ENCODE data around the gene DNAH6.
"Not testable (repeated sequence)": the region's sequence is repeated elsewhere in the genome, so short reads cannot be mapped to it uniquely, and the experiment has no call there.

DNAH6 gene

DNA sequence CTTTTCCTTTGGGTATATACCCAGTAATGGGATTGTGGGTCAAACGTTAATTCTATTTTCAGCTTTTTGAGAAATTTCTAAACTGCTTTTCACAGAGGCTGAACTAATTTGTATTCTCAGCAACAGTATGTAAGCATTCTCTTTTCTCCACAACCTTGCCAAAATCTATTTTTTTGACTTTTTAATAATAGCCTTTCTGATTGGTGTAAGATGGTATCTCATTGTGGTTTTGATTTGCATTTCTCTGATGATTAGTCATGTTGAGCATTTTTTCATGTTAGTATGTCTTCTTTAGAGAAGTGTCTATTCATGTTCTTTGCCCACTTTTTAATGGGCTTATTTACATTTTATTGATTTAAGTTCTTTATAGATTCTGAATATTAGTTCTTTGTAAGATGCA, 219.1 kb downstream of the DNAH6 start:
- no peak for DNase-seq (ENCODE audit: low read depth in 4 of 4, low spot score in 1 of 4)

DNA sequence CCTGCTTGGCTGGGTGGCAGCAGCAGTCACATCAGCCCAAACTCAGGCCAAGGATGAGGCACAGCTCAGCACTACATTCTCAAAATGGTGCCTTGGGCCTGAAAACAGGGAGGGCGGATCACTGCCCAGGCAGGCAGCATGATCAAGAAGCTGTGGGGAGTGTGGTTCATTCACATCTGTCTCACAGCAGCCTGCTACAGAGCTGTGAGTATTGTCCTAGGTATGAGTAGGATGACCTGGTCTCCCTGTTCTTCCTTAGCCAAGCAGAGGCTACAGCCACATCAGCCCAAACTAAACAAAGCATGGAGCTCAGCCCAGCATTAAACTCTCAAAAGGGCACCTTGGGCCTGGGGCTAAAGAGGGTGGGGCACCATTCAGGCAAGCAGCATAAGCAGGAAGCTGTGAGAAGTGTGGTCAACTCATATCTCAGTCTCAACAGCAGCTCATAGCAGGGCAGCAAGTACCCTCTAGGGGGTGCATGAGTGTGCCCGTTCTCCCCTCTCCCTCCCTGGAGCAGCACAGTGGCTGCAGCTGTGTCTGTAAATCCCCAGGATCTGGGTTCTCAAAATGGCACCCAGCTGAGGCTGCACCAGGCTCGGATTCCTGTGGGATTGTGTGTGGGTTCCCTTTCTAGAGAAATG, 225.0 kb downstream of the DNAH6 start:
- peak in 2 of 4 experiments; percentile 8 to 19 for DNase-seq (ENCODE audit: low read depth in 4 of 4, low spot score in 1 of 4)

DNA sequence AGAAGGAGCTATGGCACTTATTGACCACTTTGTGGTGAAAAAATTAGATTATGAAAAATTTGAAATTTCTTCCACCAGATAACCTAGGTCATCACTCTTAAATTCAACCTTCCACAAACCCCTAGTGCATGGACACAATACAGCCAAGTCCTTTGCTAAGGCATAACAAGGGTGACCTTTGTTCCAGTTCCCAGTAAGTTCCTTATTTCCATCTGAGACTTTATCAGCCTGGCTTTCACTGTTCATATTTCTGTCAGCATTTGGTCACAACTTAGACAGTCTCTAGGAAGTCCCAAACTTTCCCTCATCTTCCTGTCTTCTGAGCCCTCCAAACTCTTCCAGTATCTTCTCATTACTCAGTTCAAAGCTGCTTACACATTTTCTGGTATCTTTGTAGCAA, 232.0 kb downstream of the DNAH6 start:
- no peak for DNase-seq (ENCODE audit: low read depth in 4 of 4, low spot score in 1 of 4)

DNA sequence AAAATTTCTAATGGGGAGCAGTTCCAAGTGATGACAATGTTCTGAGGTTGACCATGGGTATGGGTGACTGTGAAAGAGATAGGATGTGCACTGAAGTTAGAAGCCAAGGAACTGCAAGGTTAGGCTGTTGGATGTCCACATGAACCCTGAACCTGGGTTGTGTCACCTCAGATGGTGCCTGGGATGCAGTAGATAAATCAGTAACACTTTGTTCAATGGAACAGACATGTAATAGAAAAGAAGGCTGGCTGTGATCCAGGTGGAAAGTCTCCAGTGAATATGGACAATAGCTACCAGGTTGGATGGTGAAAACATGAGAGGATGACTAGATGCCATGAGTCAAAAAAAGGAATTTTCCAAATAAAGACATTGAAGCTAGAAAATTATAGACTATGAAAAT, 233.1 kb downstream of the DNAH6 start:
- DNase-seq (ENCODE audit: low read depth in 4 of 4, low spot score in 1 of 4): no peak

DNA sequence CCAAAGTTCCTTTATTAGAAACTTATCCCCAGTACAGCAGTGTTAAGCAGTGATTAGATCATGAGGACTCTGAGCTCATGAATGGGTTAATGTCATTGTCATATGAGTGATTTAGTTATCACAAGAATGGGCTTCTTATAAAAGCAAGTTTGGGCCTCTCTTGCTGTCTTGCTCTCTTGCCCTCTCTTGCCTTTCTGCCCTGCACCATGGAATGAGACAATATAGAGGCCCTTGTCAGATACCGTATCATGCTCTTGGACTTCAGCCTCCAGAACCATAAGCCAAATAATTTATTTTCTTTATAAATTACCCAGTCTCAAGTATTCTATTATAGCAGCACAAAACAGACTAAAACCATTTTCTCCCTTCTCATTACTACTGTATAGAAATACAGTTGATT, 238.8 kb downstream of the DNAH6 start:
- DNase-seq (ENCODE audit: low read depth in 4 of 4, low spot score in 1 of 4): no peak

DNA sequence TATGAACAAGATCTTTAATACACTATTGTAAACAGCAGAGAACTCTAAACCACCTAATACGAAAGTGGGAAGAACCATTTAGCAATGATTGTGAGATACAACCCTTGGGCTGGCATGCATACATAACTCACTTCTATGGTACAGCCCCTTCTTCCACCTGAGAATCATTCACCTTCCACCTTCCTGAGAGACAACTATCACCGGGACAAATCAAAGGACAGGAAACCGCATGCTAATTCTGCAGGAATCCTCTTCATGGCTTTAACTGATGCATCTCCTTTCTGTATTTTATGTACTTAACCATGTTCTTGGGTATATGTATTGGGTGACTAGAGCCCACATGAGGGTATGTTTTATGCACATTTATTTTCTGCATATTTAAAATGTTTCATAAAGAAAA, 241.3 kb downstream of the DNAH6 start:
- DNase-seq (ENCODE audit: low read depth in 4 of 4, low spot score in 1 of 4): no peak

DNA sequence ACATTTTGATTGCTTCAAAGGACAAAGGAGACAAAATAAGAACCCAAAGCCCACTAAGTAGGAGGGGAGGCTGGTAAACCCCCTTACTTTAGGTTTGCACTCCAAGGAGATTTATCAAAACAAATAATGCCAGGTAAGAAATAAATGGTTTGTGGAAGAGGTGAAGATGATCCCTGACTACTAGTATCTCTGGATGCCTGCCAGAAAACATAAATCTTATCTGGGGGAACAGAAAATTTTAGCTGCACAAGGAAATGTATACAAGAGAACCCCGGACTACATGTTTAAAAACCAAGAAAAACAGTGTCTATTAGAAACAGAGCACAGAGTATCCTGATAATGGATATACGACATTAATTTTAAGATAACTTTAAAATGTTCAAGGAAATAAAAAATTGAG, 250.5 kb downstream of the DNAH6 start:
- no peak for DNase-seq (ENCODE audit: low read depth in 4 of 4, low spot score in 1 of 4)

DNA sequence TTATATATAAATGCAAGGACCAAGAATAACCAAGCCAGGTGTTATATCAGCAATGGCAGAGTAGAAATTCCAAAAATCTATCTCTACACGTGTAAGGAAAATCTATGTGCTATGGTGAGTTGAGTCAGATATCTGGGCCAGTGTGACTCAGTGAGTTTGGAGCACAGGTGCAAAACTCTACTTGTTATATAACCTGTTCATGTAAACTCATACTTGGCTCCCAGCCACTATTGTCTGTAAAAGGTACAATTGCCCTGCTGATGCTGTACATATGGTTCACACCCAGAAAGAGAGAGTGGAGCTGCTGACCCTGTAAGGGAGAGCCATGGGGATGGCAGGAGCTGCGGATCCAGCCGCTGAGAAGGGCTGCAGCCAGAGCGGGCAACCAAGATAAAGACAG, 252.5 kb downstream of the DNAH6 start:
- DNase-seq (ENCODE audit: low read depth in 4 of 4, low spot score in 1 of 4): no peak

DNA sequence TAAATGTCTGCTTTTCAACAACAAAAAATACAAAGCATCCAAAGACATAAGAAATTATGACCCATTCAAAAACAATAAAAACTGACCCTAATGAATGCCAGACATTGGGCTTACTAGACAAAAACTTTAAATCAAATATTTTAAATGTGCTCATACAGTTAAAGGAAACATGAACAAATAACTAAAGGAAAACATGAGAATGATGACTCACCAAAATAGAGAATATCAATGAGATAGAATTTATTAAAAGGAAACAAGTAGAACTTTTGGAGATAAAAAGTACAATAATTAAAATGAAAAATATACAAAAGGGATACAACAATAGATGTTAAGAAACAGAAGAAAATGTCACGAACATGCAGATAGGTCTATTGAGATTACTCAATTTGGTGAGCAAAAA, 254.0 kb downstream of the DNAH6 start:
- no peak for DNase-seq (ENCODE audit: low read depth in 4 of 4, low spot score in 1 of 4)

DNA sequence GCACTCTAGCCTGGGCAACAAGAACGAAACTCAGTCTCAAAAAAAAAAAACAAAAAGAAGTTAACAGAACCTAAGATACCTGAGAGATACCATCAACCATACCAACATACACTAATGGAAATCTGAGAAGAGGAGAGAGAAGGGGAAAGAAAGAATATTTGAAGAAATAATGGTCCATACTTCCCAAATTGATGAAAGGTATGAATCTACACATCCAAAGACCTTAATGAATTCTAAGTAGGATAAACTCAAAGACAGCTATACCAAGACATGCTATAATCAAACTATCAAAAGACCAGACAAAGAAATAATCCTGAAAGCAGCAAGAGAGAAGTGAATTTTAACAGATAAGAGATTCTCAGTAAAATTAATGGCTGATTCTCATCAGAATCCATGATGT, 255.0 kb downstream of the DNAH6 start:
- no peak for DNase-seq (ENCODE audit: low read depth in 4 of 4, low spot score in 1 of 4)

DNA sequence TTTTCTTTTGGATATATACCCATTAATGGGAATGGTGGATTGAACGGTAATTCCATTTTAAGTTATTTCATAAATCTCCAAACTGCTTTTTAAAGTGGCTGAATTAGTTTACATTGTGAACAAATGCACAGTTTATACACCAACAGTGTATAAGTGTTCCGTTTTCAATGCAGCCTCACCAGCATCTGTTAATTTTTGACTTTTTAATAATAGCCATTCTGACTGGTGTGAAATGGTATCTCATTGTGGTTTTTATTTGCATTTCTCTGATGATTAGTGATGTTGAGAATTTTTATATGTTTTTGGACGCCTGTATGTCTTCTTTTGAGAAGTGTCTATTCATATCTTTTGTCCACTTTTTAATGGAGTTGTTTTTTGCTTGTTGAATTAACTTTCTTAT, 257.3 kb downstream of the DNAH6 start:
- DNase-seq (ENCODE audit: low read depth in 4 of 4, low spot score in 1 of 4): not testable (repeated sequence)

DNA sequence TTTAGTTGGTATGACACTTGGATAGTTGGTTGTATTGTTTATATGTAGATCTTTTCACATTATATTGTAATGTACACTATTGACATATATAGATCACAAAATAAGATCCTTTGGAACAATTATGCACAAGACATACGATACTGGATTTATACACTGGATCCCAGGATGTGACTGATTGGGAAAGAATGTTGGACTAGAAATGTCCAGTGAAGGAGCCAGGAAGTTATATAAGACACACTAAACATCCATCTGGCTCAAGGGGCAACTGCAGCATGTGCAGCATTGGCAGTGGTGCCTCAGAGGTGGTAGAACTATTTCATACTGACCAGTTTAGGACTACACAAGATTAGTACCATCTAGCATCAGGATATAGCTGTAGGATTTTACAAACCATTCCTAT, 259.7 kb downstream of the DNAH6 start:
- DNase-seq (ENCODE audit: low read depth in 4 of 4, low spot score in 1 of 4): no peak

DNA sequence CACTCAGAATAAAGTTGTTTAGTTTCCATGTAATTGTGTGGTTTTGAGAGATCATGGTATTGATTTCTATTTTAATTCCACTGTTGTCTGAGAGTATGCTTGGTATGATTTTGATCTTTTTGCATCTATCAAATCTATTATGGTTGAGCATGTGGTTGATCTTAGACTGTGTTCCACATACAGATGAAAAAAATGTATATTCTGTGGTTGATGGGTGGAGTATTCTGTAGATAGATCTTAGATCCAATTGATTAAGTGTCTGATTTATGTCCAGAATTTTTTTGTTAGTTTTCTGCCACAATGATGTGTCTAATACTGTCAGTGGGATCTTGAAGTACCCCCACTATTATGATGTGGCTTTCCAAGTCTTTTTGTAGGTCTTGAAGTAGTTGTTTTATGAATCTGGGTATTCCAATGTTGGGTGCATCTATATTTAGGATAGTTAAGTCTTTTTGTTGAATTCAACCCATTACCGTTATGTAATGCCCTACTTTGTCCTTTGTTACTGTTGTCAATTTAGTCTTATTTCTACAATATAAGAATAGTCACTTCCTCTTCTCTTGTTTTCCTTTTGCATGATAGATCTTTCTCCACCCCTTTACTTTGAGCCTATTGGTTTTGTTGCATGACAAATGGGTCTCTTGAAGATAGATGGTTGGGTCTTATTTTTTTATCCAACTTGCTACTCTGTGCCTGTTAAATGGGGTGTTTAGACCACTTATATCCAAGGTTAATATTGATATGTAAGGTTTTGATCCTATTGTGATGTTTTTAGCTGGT, 262.8 kb downstream of the DNAH6 start:
- no peak for DNase-seq (ENCODE audit: low read depth in 4 of 4, low spot score in 1 of 4)

DNA sequence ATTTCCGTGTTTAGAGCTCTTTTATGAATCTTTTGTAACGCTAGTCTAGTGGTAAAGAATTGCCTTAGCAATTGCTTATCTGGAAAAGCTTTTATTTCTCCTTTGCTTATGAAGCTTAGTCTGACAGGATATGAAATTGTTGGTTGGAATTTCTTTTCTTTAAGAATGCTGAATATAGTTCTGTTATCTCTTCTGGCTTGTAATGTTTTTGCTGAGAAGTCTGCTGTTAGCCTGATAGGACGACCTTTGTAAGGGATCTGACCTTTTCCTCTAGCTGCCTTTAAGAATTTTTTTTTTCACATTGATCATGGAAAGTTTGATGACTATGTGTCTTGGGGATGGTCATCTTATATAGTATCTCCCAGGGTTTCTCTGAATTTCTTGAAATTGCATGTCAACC, 263.5 kb downstream of the DNAH6 start:
- no peak for DNase-seq (ENCODE audit: low read depth in 4 of 4, low spot score in 1 of 4)

DNA sequence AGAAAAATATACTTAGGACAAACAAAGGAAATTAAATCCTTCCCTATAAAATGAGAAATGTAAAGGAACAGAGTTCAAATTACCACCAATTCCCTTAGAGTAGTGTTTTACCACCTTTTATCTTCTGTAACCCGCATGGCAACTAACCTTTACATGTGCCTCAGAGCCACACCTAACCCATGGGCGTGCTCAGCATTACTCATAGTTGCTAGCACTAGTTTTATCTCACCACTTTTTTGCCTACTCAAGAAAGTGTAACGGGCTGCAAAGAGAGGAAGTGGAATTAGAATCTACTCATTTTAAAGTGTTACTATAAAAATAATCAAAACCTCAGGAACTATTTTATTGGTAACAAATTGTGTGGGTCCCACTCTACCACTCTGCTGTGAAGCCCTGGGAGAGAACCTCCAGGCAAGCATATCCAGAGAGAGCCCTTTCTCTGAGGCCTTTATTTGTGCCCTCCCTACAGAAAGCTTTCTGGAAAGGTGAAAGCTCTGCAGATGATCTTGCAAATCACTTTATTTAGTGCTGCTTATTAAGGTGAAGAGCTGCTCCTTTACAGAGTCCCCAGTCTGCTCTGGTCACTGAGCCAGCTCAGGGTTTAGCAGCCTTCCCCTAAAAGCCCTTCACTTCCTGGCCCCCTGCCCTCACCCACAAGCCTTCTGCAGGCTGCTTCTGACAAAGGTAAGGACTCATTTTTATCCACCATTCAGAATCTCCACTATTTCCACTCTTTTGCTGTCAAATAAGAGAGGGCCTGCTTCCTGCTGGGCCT, 265.8 kb downstream of the DNAH6 start:
- DNase-seq (ENCODE audit: low read depth in 4 of 4, low spot score in 1 of 4): peak in 2 of 4 experiments; percentile 28 to 33

DNA sequence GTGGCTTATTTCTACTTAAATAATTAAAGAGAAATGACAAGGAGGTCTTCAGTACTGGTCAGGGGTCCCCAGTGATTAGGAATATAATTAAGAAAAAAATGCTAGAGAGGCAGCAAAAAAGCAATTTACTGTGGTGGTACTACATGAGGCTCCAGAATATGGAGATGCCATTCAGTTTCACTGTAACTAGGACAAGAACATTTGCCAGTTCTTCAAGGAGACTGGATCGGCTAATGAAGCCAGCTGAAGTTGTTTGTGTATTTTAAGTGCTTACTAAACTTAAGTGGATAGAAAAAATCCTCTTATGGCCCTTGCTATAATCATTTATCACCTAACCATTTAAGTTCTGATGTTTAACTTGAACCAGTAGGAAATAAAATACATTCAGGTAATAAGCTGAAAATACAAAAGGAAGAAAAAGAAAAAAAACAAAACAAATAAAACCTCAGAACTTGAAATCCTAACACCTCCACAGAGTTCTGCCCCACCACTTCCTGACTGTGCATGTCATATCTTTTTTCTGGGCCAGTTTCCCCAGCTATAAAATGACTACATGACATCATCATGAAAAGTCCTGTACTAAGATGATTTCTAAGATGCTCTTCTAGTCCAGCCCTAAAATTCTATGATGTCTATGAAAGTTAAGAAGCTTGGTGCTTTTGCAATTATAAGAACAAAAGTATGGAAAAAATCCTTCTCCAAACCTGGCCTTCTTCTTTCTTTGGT, 266.6 kb downstream of the DNAH6 start:
- DNase-seq (ENCODE audit: low read depth in 4 of 4, low spot score in 1 of 4): no peak

DNA sequence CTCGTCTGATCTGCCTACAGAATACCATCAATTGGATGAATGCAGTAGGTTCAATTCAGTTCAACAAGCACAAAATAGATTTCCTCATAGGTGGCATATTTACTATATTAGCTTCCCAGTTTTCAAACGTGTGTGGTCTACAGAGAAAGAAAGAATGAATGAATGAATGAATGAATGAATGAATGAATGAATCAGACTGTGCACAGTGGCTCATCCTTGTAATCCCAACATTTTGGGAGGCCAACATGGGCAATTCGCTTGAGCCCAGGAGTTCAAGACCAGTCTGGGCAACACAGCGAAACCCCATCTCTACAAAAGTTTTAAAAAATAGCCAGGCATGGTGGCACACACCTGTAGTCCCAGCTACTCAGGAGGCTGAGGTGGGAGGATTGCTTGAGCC, 269.7 kb downstream of the DNAH6 start:
- no peak for DNase-seq (ENCODE audit: low read depth in 4 of 4, low spot score in 1 of 4)

DNA sequence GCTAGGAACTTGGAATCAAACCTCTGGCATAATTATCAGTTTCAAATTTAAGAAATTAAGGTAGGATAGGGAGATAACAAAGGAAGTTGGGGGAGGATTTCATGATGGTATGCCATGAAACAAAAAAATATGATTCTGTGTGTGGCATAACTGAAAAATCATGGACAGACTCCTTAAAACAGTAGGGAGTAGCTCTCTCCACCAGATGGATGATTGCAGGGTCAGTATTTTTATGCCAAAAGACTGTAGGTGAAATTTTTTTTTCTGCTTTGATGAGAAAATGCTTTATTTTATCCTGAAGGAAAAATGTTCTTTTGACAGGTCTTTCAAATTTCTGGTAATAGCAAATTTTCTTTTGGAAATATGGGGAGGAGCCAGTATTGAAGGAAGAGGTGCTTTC, 270.3 kb downstream of the DNAH6 start:
- no peak for DNase-seq (ENCODE audit: low read depth in 4 of 4, low spot score in 1 of 4)

DNA sequence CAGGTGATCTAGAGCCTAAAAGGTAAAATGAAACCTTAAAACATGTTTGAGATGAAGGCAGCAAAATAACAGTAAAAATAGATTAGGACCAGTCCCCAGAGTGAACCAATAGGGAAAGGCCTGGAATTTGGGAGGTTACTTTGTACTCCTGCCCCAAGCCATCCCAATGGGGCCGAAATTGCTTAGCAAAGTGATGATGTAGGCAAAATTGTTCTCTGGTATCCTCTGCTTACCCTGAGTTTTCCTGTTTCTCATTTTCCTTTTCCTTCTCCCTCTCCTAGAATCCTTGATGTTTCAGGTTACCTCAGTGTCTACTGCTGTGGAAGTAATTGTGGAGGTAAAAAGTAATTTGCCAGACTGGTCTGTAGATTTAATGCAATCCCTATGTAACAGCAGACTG, 271.7 kb downstream of the DNAH6 start:
- DNase-seq (ENCODE audit: low read depth in 4 of 4, low spot score in 1 of 4): no peak

DNA sequence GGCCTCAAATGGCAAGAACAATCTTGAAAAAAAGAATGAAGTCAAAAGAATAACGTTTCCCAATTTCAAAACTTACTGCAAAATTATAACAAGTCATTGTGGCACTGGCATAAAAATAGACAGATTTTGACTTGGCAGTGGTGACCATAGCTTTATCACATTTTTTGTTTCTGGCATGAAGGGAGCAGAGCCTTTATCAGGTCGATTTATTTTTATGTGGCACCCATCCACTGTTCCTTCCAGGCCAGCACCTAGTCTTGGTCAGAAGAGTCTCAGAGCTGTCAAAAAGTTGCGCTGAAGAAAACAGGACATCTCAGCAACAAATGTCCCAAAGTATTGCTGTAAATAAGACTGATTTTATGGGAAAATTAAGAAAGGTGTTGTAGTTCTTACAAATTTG, 272.2 kb downstream of the DNAH6 start:
- DNase-seq (ENCODE audit: low read depth in 4 of 4, low spot score in 1 of 4): no peak

DNA sequence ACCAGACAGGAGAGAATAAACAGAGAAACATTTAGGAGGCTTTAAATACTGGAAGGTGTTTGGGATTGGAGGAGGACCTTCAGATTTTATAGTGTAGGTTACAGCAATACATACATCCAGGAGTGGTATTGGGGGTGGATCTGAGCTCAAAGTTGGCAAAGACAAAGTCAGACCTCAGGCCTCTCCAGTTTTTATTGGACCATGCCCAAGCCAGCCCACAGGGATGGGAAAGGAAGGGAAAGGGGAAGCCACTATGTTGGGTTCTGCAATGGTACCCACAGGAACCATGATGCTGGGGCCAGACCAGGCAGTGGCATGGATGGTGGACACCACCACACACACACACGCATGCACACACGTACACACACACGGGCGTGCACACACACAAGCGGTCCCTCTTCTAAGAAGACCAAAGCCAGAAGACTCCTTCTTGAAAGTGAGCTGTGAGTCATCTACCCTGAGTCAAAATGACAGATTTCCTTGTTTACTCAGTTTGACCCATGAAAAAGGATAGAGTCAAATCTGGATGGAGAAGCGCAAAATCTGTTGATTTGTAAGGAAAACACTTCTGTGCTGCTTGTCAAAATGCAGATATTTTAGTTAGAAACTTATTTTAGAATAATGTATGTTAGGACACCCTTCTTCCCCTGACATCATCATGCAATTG, 276.7 kb downstream of the DNAH6 start:
- no peak for DNase-seq (ENCODE audit: low read depth in 4 of 4, low spot score in 1 of 4)
